ENCODE measurements around the gene TMEM140. TPM values are rescaled to one million over a fixed set of nuclear protein-coding genes. Genes with fewer than 3 reads are reported as not detected.

The TMEM140 gene
- total and polyA plus RNA-seq, 2 of the 13 experiments (the other 11 are each of a cell fraction or from before 2014, with no cell fraction given) = 9.2 to 21.7 TPM

DNA sequence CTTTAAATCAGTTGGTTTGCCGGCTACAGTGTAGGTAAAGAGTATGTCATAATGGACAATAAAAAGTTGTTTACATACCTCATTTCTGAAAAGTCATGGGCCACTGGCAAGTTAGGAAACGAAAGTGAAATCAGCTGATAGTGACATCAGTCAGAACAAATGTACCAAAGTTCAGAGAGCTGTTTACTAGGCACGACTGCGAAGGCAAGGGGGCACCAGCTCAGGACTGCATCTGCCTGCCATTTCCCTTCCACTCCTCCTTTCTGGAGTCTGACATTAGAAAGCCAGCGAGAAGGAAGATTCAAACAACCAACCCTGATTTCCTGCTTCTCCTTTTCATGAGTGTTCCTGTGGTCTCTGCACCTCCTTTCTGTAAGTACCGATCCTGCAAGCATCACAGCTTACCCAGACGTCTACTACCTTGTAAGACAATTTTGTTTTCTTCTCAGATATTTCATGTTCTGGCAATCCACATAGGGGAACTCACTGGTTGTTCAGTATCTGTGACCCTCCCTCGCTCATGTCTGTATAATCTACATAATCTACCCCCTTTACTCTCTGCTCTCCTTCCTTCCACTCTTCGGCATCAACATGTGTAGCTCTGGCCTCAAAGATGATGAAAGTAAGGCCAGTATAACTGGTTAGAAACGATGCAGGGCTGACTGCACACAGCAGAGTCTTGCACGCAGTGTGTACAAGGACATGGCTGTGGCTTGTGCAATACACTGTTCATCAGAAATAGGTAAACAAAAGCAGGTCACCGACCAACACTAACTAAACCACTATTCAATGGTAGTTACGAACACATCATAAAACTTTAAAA, at the start of gene TMEM140 (continued):
- TF ChIP-seq ZNF639 (CRISPR knock-in tag; conservative IDR thresholded peaks at IDR 0.05) = no peak
- peak; percentile 36 for TF ChIP-seq ZNF574 (CRISPR knock-in tag; IDR thresholded peaks at IDR 0.05)
- TF ChIP-seq, protein P1, sequence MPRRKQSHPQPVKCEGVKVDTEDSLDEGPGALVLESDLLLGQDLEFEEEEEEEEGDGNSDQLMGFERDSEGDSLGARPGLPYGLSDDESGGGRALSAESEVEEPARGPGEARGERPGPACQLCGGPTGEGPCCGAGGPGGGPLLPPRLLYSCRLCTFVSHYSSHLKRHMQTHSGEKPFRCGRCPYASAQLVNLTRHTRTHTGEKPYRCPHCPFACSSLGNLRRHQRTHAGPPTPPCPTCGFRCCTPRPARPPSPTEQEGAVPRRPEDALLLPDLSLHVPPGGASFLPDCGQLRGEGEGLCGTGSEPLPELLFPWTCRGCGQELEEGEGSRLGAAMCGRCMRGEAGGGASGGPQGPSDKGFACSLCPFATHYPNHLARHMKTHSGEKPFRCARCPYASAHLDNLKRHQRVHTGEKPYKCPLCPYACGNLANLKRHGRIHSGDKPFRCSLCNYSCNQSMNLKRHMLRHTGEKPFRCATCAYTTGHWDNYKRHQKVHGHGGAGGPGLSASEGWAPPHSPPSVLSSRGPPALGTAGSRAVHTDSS (CRISPR knock-in tag; conservative IDR thresholded peaks at IDR 0.05) = no peak
- no peak for TF ChIP-seq RAD21 (CRISPR knock-in tag; IDR thresholded peaks at IDR 0.05)
- peak; percentile 19; the same call in 1 of the 2 replicates for TF ChIP-seq ZNF335 (CRISPR knock-in tag; IDR thresholded peaks at IDR 0.05)
- peak; percentile 54; the same call in 1 of the 2 replicates for TF ChIP-seq MIXL1 (CRISPR knock-in tag; IDR thresholded peaks at IDR 0.05)
- TF ChIP-seq TCF7L2 (IDR thresholded peaks at IDR 0.05; ENCODE audit: low read depth, low read length) = no peak
- TF ChIP-seq ZFP90 (CRISPR knock-in tag; IDR thresholded peaks at IDR 0.05; ENCODE audit: borderline replicate concordance) = no peak
- peak; percentile 23; the same call in 1 of the 2 replicates for TF ChIP-seq GMEB1 (CRISPR knock-in tag; IDR thresholded peaks at IDR 0.05; ENCODE audit: borderline replicate concordance)
- no peak for TF ChIP-seq ZNF576 (CRISPR knock-in tag; IDR thresholded peaks at IDR 0.05)
- TF ChIP-seq, protein P2, sequence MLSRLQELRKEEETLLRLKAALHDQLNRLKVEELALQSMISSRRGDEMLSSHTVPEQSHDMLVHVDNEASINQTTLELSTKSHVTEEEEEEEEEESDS (CRISPR knock-in tag; IDR thresholded peaks at IDR 0.05; ENCODE audit: borderline replicate concordance) = no peak
- TF ChIP-seq, protein P3, sequence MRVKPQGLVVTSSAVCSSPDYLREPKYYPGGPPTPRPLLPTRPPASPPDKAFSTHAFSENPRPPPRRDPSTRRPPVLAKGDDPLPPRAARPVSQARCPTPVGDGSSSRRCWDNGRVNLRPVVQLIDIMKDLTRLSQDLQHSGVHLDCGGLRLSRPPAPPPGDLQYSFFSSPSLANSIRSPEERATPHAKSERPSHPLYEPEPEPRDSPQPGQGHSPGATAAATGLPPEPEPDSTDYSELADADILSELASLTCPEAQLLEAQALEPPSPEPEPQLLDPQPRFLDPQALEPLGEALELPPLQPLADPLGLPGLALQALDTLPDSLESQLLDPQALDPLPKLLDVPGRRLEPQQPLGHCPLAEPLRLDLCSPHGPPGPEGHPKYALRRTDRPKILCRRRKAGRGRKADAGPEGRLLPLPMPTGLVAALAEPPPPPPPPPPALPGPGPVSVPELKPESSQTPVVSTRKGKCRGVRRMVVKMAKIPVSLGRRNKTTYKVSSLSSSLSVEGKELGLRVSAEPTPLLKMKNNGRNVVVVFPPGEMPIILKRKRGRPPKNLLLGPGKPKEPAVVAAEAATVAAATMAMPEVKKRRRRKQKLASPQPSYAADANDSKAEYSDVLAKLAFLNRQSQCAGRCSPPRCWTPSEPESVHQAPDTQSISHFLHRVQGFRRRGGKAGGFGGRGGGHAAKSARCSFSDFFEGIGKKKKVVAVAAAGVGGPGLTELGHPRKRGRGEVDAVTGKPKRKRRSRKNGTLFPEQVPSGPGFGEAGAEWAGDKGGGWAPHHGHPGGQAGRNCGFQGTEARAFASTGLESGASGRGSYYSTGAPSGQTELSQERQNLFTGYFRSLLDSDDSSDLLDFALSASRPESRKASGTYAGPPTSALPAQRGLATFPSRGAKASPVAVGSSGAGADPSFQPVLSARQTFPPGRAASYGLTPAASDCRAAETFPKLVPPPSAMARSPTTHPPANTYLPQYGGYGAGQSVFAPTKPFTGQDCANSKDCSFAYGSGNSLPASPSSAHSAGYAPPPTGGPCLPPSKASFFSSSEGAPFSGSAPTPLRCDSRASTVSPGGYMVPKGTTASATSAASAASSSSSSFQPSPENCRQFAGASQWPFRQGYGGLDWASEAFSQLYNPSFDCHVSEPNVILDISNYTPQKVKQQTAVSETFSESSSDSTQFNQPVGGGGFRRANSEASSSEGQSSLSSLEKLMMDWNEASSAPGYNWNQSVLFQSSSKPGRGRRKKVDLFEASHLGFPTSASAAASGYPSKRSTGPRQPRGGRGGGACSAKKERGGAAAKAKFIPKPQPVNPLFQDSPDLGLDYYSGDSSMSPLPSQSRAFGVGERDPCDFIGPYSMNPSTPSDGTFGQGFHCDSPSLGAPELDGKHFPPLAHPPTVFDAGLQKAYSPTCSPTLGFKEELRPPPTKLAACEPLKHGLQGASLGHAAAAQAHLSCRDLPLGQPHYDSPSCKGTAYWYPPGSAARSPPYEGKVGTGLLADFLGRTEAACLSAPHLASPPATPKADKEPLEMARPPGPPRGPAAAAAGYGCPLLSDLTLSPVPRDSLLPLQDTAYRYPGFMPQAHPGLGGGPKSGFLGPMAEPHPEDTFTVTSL (CRISPR knock-in tag; IDR thresholded peaks at IDR 0.05; ENCODE audit: borderline replicate concordance) = peak; percentile 3; the same call in 1 of the 2 replicates
- TF ChIP-seq MBD4 (IDR thresholded peaks at IDR 0.05; ENCODE audit: borderline replicate concordance, low read length) = no peak; the same call in 1 of the 2 replicates
- TF ChIP-seq MAFG (CRISPR knock-in tag; IDR thresholded peaks at IDR 0.05) = no peak
